HCEC 1CT (cell line): ENCODE results near the gene ZCCHC10.
"Not testable (repeated sequence)": the region's sequence is repeated elsewhere in the genome, so short reads cannot be mapped to it uniquely, and the experiment has no call there.

Experiments used
- DNase-seq: peaks from one replicate; pipeline ENCODE4 v3.0.0-alpha.2; 2017

Gene ZCCHC10

DNA sequence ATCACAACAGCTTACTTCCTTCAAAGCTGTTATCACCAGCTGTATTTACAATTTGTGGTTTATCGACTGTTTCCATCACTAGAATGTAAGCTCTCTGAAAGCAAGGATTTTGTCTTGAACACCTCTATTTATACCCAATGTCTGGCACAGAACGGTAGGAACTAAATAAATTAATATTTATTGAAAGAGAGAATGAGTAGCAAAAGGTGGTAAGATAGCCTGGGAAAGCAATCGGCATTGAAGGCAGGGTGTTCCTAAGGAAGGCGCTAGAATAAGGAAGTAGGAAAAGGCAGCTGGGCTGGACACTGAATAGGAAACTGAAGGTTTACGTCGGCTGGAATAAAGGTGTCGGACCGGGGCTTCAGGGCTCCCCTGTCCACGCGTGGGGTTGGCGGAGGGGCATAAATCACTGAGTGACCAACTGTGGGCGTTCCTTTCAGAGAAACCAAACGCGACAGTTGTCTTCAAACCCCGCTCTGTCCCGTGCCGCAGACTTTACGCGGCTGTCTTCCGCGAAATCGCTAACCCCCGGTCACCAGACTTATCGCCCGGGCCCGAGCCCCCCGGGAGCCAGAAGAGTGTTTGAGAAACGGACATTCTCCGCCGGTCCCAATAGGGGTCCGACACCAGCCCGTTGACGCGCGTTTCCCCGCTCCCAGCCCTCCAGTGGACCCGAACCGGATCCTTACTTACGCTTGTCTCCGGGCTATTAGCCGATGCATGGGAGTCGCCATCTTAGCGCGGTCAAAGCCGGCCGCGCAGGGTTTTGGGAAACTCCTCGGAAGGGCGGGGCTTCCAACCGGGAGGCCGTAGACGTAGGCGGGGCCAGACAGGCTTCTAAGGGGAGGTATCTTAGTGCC, at the start of gene ZCCHC10:
TSS of gene ZCCHC10 (minus strand) at position 746 of the 860 bp plus-strand sequence. CDS start at position 734, 12 bp downstream.
- peak; percentile 89 for DNase-seq

DNA sequence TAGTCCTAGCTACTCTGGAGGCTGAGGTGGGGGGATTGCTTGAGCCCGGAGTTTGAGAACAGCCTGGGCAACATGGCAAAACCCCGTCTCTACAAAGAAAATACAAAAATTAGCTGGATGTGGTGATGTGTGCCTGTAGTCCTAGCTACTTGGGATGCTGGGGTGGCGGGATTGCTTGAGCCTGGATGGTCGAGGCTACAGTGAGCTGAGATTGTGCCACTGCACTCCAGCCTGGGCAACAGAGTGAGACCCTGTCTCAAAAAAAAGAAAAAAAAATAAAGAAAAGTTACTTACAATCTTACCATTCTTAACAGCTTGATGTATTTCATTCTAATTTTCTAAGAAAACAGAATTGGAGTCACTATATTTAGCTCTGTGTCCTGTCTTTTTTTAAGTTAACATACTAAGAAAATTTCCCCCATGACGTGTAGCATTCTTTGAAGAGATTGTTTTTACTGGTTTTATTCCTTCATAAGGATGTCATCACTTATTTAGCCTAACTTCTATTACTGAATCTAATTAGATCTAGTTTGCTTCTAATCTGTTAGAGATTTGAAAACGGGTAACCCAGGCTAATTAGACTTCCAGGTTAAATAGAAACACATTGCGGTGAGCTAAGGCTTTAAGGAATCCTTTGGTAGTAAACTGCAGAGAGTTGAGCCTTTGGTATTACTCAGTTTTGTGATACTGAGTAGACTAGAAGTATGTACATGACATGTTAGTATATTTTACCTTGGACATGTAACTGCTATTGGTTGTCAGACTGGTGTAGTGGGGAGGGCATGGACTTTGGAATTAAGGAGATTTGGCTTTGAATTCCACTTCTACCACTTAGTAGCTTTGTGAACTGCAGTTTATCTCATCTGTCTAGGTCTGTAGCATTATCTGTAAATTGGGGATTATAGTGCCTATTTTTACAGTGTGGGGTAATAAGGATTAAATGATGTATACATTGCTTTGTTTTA, 49.5 kb upstream of the ZCCHC10 start:
- DNase-seq = no peak

DNA sequence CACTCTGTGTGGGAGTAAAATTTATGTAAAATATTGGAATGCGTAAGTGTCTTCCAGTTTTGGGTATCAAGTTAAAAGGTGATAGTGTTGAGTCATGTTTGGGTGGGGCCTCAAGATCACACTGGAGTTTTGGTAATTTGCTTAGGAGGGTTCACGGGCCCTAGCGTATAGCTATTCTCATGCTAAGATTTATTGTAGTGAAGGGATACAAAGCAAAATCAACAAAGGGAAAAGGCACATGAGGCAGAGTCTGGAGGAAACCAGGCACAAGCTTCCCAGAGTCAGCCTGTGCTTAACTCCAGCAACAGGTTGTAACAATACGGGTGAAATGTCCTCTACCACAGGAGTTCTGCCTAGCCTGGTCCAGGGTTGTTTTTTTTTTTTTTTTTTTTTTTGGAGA, 45.7 kb upstream of the ZCCHC10 start:
- DNase-seq = no peak

DNA sequence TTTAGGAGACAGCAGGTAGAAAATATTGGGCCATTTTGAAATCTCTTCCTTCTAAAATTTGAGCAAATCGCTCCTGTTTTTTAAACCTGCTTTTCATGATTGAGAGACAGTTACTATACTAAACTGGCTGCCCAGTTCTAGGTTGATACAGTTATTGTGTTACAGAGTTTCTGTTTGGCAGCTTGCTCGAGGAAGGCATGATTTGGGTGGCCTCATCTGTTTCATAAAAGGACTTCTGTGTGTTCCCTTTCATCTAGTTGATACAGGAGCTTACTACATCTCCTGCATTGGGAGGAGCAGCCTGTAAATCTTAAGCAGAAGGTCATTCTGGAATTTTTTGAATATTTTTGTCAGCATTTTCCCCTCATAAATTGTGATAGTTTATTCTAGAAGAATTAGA, 39.7 kb upstream of the ZCCHC10 start:
- no peak for DNase-seq

DNA sequence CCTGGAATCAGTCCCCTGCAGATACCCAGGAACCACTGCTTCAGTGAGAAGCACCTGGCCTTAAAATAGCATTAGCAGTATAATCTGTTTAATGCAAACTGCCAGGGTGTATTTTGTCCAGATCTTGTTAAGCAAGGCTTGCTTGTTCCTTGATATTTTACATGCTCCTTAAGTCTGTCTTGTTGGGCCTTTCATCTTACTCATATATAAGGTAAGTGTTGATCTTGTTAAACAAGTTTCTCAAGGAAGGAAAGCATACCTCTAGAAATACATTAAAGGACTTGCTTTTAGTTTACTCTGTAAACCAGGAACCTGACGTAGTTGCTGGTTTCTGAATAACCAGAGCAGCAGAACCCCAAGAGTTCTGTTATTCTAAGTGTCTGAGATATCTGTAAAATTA, 39.1 kb upstream of the ZCCHC10 start:
- DNase-seq = no peak

DNA sequence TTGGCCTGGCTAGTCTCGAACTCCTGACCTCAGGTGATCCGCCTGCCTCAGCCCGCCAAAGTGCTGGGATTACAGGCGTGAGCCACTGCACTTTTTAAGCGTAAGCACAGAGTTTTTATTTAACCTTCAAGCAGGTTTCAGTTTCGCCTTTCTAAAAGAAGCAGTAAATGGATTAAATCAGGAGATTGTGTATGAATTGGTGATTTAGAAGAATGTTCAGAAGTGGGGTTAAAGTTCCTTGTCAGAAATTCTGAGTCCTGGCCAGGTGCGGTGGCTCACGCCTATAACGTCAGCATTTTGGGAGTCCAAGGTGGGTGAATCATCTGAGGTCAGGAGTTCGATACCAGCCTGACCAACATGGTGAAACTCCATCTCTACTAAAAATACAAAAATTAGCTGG, 37.6 kb upstream of the ZCCHC10 start:
- DNase-seq = no peak

DNA sequence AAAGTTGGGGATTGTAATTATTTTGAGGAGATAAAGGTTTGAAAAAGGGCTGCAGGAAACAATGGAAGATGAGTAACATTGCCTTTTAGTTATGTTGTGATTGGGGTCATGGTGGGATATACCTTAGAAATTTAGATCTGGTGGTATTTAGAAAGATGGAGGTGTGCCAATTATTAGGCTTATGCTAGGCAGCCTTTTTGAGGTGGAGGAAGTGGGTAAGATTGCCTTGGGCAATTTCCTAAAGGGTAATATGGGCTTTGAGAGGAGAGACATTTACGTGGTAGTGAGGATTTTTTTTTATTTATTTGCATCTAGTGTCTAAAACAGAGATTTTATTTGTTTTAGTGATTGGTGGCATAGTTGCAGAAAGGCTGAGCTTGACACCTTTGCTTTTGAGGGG, 35.9 kb upstream of the ZCCHC10 start:
- DNase-seq = no peak

DNA sequence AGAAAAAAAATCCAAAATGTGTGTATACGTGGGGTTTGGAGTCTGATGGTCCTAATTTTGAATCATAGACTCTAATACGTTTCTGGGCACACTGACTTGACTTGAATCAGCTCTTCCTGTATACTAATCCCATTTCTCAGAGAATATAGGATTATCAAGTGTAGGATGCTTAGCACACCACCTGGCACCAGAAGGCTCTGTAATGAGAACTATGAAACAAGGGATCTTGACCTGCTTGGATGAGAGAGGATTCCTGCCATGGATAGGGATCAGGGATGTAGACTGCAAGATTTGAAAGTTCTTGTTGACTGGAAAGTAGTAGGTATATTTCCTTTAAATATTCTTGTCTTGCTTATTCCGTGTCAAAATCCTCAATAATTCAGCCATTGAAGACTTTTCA, 33.3 kb upstream of the ZCCHC10 start:
- DNase-seq = no peak

DNA sequence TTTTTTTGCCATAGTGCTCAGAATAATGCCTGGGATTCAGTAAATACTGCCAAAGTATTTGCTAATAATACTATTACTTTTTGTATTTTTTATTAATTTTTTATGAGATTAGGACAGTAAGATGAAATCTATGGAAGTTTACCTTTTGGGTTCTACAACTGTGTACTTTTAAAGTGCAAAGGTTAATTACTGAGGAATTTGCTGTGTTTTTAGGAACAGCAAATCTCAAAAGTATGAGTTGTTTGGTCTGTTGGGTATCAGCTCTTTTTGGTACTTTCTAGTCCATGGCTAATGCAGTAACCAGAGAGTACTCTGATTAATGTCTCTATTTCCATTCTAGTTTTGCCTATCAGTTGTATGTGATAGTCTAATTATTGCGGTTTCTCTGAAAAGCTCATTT, 30.5 kb upstream of the ZCCHC10 start:
- no peak for DNase-seq

DNA sequence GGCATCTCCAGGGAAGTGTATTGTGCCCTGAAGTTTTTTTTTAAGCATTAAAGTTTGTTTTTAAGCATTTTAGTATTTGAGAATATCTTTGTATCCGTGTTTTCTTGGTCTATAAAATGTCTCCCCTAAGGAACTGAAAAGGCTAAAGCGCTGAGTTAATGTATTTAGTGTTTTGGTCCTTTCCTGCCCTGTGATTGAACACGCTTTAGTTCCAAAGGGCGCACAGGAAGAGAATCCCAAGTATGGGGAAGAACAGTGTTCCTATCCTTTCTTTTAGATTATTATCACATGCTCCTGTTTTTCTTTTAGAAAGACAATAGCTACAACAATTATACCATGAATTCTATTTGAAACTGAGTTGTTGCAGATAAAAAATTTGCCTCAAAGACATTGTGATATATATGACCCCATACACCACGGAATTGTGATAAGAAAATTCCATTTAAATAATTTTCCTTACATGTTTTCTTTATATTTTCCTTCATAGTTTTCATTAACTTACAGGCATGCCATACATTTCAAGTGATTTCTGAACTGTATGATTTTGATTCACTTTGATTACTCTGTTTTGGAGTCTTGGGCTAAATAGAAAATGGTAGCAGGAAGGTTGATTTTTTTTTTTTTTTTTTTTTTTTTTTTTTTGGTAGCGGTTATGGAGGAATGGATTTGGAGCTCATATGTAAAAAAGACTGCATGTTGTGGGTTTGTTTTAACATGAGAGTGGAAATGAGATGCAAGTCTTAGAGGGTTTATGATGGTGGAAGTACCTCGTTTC, 28.5 kb upstream of the ZCCHC10 start:
- DNase-seq = no peak

DNA sequence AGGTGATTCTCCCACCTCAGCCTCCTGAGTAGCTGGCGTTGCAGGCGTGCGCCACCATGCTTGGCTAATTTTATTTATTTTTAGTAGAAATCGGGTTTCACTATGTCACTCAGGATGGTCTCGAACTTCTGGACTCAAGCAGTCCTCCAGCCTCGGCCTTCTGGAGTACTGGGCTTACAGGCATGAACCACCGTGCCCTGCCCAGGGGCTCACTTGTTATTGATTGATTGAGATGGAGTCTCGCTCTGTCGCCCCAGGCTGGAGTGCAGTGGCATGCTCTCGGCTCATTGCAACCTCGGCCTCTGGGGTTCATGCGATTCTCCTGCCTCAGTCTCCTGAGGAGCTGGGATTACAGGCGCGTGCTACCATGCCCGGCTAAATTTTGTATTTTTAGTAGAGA, 27.1 kb upstream of the ZCCHC10 start:
- DNase-seq = no peak

DNA sequence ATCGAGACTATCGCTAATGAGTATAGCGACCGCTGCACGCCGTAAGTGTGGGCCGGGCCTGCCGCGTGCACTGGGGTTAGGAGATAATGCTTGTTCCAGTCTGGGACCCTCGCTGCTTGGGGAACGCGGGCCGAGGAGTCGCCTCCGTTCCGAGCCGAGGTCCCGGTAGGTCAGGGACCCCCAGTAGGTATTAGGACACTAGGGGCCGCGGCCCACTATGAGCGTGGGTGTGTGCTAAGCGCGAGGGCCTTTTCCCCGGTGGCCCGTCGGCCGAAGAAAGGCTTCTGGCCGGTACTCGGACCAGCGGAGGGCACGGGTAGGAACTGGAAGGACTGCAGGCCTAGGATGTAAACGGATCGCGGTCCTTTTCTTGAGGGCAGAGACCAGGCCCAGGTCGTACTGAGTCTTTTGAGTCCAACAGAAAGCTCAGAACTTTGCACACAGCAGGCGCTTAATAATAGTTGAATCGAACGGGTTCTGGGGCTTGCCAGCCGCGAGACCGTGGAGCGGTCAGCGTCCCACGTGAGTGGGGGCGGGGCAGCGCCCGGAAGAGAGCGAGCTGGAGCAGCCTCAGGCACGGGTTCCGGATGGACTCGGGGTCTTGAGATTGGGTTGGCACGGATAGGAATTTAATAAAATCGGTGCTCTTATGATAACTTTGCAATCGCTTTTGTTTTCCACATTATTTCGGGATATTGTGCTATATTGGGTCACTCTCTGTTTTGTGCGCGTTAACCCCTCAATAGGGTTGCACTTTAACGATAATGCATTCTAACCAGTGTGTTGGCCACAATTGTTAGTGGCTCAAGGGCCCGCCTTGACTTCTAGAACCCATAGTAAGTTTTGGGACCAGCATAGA, 26.2 kb upstream of the ZCCHC10 start:
- DNase-seq = peak; percentile 57

DNA sequence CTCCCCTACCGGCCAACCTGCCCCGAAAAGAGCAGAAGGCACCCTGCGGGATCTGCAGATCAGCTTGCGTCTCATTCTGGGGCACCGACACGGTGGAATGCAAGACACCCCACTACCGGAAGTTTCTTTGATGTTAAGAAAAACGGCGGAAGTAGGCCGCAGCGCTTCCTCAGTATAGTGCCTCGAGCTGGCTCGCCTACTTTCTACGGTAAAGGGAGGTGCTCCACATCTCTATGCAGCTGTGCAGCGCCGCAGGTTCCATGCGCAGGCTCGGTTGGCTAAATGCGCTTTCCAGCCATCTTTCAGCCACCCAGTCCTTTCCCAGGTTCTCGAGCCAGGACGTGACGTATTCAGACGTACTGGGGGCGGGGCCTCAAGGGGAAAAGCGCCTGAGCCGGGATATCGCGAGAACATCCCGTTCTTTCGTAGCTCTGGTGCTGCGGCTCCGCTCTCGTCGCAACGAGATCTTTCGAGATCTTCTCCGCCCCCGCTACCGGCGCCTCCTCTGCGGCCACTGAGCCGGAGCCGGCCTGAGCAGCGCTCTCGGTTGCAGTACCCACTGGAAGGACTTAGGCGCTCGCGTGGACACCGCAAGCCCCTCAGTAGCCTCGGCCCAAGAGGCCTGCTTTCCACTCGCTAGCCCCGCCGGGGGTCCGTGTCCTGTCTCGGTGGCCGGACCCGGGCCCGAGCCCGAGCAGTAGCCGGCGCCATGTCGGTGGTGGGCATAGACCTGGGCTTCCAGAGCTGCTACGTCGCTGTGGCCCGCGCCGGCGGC, 25.4 kb upstream of the ZCCHC10 start, which contains the start of gene HSPA4:
TSS of gene HSPA4 (plus strand) at position 472 of the 775 bp plus-strand sequence. CDS start at position 710, 238 bp downstream.
- DNase-seq = peak; percentile 98

DNA sequence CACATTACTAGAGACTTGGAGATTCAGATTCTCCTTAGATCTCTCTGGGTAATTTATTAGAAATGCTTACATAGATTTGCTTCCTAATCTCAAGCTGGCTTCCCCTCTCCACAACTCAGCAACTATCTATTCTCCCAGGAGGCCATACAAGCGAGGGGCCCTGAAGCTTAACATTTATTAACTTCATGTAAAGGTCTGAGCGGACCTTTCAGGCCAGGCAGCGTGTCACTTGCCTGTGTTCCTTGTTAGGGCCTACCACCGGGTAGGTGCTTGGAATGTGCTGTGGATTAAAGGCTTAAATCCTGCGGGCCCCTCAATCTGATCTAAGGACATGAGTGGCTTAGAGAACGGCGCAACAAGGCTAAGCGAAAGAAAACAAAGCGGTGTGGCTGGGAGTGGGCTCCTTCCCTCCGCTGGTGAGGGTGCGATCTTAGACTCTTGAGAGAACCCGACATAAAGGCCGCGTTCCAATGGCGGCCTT, 24.8 kb upstream of the ZCCHC10 start:
- DNase-seq = no peak

DNA sequence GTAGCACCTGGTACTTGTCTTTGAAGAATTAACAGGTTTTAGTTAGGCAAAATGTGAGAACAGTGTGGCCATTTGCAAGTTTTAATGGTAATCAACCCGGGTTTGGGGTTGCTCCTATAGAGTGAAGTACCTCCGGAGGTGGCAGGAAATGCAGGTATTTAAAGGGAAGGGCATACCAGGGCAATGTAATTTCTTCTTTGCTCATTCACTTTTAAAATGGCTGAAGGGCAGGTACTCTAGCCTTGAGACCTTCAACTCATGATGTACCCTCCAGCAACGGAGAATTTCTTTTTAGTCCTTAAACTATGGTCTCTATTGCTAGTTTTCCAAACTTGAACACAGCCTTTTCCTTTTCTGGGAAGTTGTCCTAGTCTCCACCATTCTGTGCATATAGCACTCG, 24.2 kb upstream of the ZCCHC10 start:
- no peak for DNase-seq

DNA sequence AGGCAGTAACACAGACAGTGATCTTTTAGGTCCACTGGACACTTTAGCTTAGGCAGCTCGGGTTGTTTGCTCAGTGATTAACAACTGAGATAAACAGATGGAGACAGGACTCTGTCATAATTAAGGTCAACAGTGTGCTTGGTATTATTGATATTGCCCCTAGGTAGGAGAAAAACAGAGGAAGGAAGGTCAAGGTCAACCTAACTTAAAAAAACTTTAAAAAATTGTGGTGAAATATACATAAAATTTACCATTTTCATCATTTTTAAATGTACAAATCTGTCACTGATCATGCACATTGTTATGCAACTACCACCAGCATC, 23.3 kb upstream of the ZCCHC10 start:
- no peak for DNase-seq

DNA sequence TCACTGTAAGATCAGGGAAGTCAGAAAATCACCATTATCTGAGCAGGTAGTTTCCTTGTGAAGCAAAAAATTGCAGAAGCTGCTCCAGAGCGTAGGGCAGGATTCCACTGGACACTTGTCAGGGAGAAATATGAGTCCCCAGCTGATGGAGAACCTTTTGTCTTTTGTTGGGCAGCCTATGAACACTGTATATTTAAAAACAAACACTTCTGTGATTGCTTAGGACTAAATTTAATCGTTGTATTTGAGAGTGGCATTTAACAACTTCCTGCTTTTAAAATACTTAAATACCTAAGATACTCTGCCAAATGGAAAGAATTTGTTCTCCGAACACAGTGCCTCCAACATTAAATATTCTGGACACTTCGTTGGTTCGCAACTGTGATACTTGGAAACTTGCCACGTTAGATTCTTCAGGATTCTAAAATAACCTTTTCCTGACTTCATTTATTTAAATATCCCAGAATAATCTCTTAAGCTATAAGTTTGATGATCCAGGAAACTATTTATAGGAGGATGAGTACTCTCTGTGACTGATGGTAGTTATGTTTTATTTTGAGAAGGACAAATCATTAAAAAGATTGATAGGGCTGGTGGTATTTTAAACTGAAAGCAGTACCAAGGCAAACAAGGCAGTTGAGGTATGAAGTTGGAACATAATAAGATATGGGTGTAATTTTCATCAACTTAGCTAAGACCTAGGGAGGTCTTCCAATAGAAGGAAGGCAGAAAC, 22.8 kb upstream of the ZCCHC10 start:
- DNase-seq = peak; percentile 28

DNA sequence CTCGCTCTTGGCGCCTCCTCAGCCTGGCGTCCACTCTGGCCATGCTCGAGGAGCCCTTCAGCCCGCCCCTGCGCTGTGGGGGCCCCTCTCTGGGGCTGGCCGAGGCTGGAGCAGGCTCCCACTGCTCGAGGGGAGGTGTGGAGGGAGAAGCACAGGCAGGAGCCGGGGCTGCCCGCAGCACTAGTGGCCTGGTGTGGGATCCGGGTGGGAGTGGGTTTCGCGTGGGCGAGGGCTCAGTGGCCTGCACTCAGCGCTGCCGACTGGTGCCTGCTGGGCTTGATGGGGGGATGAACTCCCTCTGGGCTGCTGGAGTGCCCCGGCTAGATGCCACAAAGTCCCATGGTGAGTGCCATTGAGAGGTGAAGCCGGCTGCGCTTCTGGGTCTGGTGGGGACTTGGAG, 21.1 kb upstream of the ZCCHC10 start:
- DNase-seq = no peak

DNA sequence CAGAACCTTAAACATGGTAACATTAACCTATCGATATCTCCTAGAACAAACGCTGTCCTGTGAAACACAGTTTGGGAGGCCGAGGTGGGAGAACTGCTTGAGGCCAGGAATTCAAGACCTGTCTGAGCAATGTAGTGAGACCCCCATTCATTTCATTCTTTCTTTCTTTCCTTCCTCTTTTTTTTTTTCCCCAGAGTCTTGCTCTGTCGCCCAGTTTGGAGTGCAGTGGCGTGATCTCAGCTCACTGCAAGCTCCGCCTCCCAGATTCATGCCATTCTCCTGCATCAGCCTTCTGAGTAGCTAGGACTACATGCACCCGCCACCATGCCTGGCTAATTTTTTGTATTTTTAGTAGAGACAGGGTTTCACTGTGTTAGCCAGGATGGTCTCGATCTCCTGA, 20.2 kb upstream of the ZCCHC10 start:
- not testable (repeated sequence) for DNase-seq

DNA sequence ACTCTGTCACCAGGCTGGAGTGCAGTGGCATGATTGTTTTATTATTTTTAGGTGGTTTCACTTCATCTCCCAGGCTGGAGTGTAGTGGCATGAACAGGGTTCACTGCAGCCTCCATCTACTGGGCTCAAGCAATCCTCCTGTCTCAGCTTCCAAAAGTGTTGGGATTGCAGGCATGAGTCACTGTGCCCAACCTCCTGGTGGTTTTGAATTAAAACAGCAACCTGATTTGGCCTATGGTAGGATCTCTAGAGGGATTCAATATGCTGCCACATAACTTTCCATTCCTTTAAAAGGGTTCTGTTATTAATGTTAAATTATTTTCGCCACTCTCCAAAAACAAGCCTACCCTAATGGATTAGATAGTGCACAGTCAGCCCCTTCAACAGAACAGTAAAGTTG, 15.6 kb upstream of the ZCCHC10 start:
- DNase-seq = peak; percentile 56
